Neural progenitor cell (in vitro differentiated cells): Measurements from ENCODE around the gene OPTC. TPM values are rescaled to one million over a fixed set of nuclear protein-coding genes. Genes with fewer than 3 reads are reported as not detected.

Experiments used
- DNase-seq: peaks from one replicate; pipeline ENCODE4 v3.0.0-alpha.2; 2016; ENCODE audit warnings: low spot score
- H2AFZ ChIP-seq: fragments of 200-600 bp; sonication (generic); replicated peaks from 2 replicates; pipeline ENCODE4 v1.6.1; 2016; ENCODE audit warnings: antibody characterized with exemption
- H3F3A ChIP-seq: fragments of 200-600 bp; sonication (generic); 2 replicates; pipeline ENCODE4 v1.6.1; 2016; ENCODE audit warnings: antibody characterized with exemption, low read depth
- H3K27ac ChIP-seq: fragments of 200-600 bp; sonication (generic); 2 replicates; pipeline ENCODE4 v1.5.1; 2016; ENCODE audit warnings: mild to moderate bottlenecking
- H3K27me3 ChIP-seq: fragments of 200-600 bp; sonication (generic); 2 replicates; pipeline ENCODE4 v1.6.1; 2016; ENCODE audit warnings: mild to moderate bottlenecking, moderate library complexity
- H3K36me3 ChIP-seq: fragments of 200-600 bp; sonication (generic); 2 replicates; pipeline ENCODE4 v1.5.1; 2016
- H3K4me1 ChIP-seq: fragments of 200-600 bp; sonication (generic); 2 replicates; pipeline ENCODE4 v1.6.1; 2016; ENCODE audit warnings: mixed run types
- H3K4me2 ChIP-seq: fragments of 200-600 bp; sonication (generic); 2 replicates; pipeline ENCODE4 v1.6.1; 2016
- H3K4me3 ChIP-seq: fragments of 200-600 bp; sonication (generic); 2 replicates; pipeline ENCODE4 v1.5.1; 2016
- H3K79me2 ChIP-seq: fragments of 200-600 bp; sonication (generic); 2 replicates; pipeline ENCODE4 v1.6.1; 2016; ENCODE audit warnings: low read depth
- H3K9ac ChIP-seq: fragments of 200-600 bp; sonication (generic); 2 replicates; pipeline ENCODE4 v1.6.1; 2016
- H3K9me3 ChIP-seq: fragments of 200-600 bp; sonication (generic); 2 replicates; pipeline ENCODE4 v1.5.1; 2016; ENCODE audit warnings: low read depth
- H4K20me1 ChIP-seq: fragments of 200-600 bp; sonication (generic); 2 replicates; pipeline ENCODE4 v1.6.1; 2016; ENCODE audit warnings: low read depth
- H3K27ac Mint-ChIP-seq: 3 replicates; pipeline ENCODE4 v1.8.0; 2021; ENCODE audit warnings: mixed read lengths
- H3K27me3 Mint-ChIP-seq: 2 replicates; pipeline ENCODE4 v1.8.0; 2022; ENCODE audit warnings: low read depth, mild to moderate bottlenecking, inconsistent platforms, moderate library complexity, mixed read lengths; ENCODE audit not compliant: insufficient read depth
- H3K36me3 Mint-ChIP-seq: 3 replicates; pipeline ENCODE4 v1.8.0; 2021; ENCODE audit warnings: mixed read lengths
- H3K4me1 Mint-ChIP-seq: 3 replicates; pipeline ENCODE4 v1.8.0; 2021; ENCODE audit warnings: mixed read lengths
- H3K4me3 Mint-ChIP-seq: 3 replicates; pipeline ENCODE4 v1.8.0; 2021; ENCODE audit warnings: mild to moderate bottlenecking, moderate library complexity, mixed read lengths
- H3K9me3 Mint-ChIP-seq: 3 replicates; pipeline ENCODE4 v1.8.0; 2020; ENCODE audit warnings: mixed read lengths
- CTCF ChIP-seq: fragments of 200-600 bp; sonication (generic); IDR thresholded peaks from 2 replicates; pipeline ENCODE4 v1.5.1; 2017; ENCODE audit warnings: antibody characterized with exemption, mild to moderate bottlenecking
- EZH2 ChIP-seq: fragments of 200-600 bp; sonication (generic); IDR thresholded peaks from 2 replicates; pipeline ENCODE4 v1.6.1; 2017; ENCODE audit warnings: antibody characterized with exemption, mild to moderate bottlenecking, moderate library complexity
- EZH2phosphoT487 ChIP-seq: fragments of 200-600 bp; sonication (generic); IDR thresholded peaks from 2 replicates; pipeline ENCODE4 v1.6.1; 2017; ENCODE audit warnings: antibody characterized with exemption
- total RNA-seq: library from RNA; depleted of rRNA; stranded (reverse); fragments of >200 nt; gene quantifications from 2 replicates; pipeline ENCODE4 v1.2.3, GENCODE V29; 2015; ENCODE audit warnings: low replicate concordance

The OPTC gene
- total RNA-seq, 1 donor from 2014 or later, result not detected

DNA sequence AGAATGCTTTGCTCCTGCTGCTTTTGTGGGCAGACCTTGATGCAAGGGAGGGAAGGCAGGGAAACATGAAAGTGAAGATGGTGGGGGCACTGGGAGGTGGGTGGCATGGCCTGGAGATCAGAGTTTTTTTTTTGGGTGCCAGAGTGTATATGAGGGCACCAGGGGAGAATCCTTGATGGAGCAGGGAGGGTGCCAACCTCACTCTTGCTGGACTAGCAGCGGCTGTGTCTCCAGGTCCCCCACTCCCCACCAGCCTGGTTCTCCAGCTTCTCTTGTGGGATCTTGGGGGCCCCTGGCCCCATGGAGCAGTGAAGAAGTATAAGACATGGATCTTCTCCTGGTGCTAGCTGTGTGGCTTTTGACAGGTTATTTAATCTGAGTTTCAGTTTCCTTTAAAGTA is 31.8 kb upstream of the OPTC start:
- Histone ChIP-seq H2AFZ (no peak overlapping the region), H3K79me2 (no peaks in the 10 kb centered on the region), H3K9me3 (no peaks in the 10 kb centered on the region), H3K36me3 (peaks cover 6% of the 10 kb centered on the region), H3K27me3 (no peaks in the 10 kb centered on the region), H3K4me2 (no peak overlapping the region), H4K20me1 (no peaks in the 10 kb centered on the region), H3F3A (peaks cover 10% of the 10 kb centered on the region), H3K9ac (no peak overlapping the region), H3K4me1 (peaks cover 31% of the 10 kb centered on the region), H3K4me3 (no peak overlapping the region), H3K27ac (no peak overlapping the region)
- H3K4me3 Mint-ChIP-seq, result no peak overlapping the region
- peaks cover 3% of the 10 kb centered on the region for H3K27me3 Mint-ChIP-seq
- no peak overlapping the region for H3K27ac Mint-ChIP-seq
- H3K4me1 Mint-ChIP-seq, result peaks cover 49% of the 10 kb centered on the region
- no peaks in the 10 kb centered on the region for H3K9me3 Mint-ChIP-seq
- no peak for TF ChIP-seq CTCF
- TF ChIP-seq EZH2phosphoT487, result no peak
- TF ChIP-seq EZH2, result no peak
- no peaks in the 10 kb centered on the region for H3K36me3 Mint-ChIP-seq
- DNase-seq, result no peak

GRCh38 chr1:203462878-203463277 is 31.1 kb upstream of the OPTC start:
- no peaks in the 10 kb centered on the region for H3K36me3 Mint-ChIP-seq
- H3K4me3 ChIP-seq, result no peak overlapping the region
- no peaks in the 10 kb centered on the region for H3K27me3 ChIP-seq
- H3F3A ChIP-seq, result peaks cover 6% of the 10 kb centered on the region
- no peak for DNase-seq
- H3K4me1 Mint-ChIP-seq, result peaks cover 47% of the 10 kb centered on the region
- H3K79me2 ChIP-seq, result no peaks in the 10 kb centered on the region
- no peak overlapping the region for H3K4me2 ChIP-seq
- H2AFZ ChIP-seq, result no peak overlapping the region
- peaks cover 28% of the 10 kb centered on the region for H3K4me1 ChIP-seq
- no peaks in the 10 kb centered on the region for H3K9me3 ChIP-seq
- H3K27ac ChIP-seq, result no peak overlapping the region
- H4K20me1 ChIP-seq, result no peaks in the 10 kb centered on the region
- H3K4me3 Mint-ChIP-seq, result no peak overlapping the region
- no peak overlapping the region for H3K27ac Mint-ChIP-seq
- peaks cover 6% of the 10 kb centered on the region for H3K36me3 ChIP-seq
- TF ChIP-seq EZH2phosphoT487, result no peak
- no peak for TF ChIP-seq CTCF
- TF ChIP-seq EZH2, result no peak
- no peak overlapping the region for H3K9ac ChIP-seq
- H3K9me3 Mint-ChIP-seq, result no peaks in the 10 kb centered on the region
- H3K27me3 Mint-ChIP-seq, result peaks cover 3% of the 10 kb centered on the region

- Histone ChIP-seq H4K20me1 (no peaks in the 10 kb centered on the region), H3K79me2 (no peaks in the 10 kb centered on the region), H3K4me3 (no peak overlapping the region), H3F3A (peaks cover 6% of the 10 kb centered on the region), H3K4me1 (peaks cover 28% of the 10 kb centered on the region), H3K9me3 (no peaks in the 10 kb centered on the region), H3K27ac (no peak overlapping the region), H3K4me2 (no peak overlapping the region), H3K36me3 (no peaks in the 10 kb centered on the region), H2AFZ (no peak overlapping the region), H3K27me3 (no peaks in the 10 kb centered on the region), H3K9ac (no peak overlapping the region)
- Mint-ChIP-seq H3K4me3 (no peak overlapping the region), H3K27ac (peak overlapping the region; percentile 7), H3K36me3 (no peaks in the 10 kb centered on the region), H3K27me3 (peaks cover 3% of the 10 kb centered on the region), H3K4me1 (peaks cover 49% of the 10 kb centered on the region), H3K9me3 (no peaks in the 10 kb centered on the region)
- no peak for DNase-seq
- TF ChIP-seq CTCF (peak; percentile 8), EZH2 (no peak)
These were observed 30.4 kb upstream of the OPTC start for GRCh38 chr1:203463469-203464062.
